HG02763 (cell line): ENCODE results near the gene MVK.

Source experiments
- ATAC-seq: cut with Tn5 transposase; IDR thresholded peaks from one replicate; pipeline ENCODE4 v1.9.1; 2021; ENCODE audit warnings: mild to moderate bottlenecking, moderate library complexity; ENCODE audit not compliant: unreplicated experiment

MVK gene

GRCh38 chr12:109573029-109573913, at the start of gene MVK, which contains the start of gene MMAB:
Gene MVK (plus strand): TSS chr12:109573794. CDS start chr12:109574823, 1,029 bp downstream.
Gene MMAB (minus strand): TSS chr12:109573504. CDS start chr12:109573480, 24 bp downstream.
- ATAC-seq, result peak; percentile 94

GRCh38 chr12:109524466-109525278, 48.9 kb upstream of the MVK start:
- no peak for ATAC-seq

GRCh38 chr12:109525279-109525585, 48.4 kb upstream of the MVK start:
- no peak for ATAC-seq

- no peak for ATAC-seq
Measured at GRCh38 chr12:109527489-109528123, 46.0 kb upstream of the MVK start.

GRCh38 chr12:109529691-109530640, 43.6 kb upstream of the MVK start:
- no peak for ATAC-seq

- ATAC-seq, result no peak
Measured at GRCh38 chr12:109531411-109531810, 42.2 kb upstream of the MVK start.

- no peak for ATAC-seq
Measured at GRCh38 chr12:109532721-109533486, 40.7 kb upstream of the MVK start.

GRCh38 chr12:109533487-109533740, 40.2 kb upstream of the MVK start:
- no peak for ATAC-seq

- ATAC-seq, result no peak
Measured at GRCh38 chr12:109534456-109534855, 39.1 kb upstream of the MVK start.

- ATAC-seq, result no peak
Measured at GRCh38 chr12:109535231-109535862, 38.2 kb upstream of the MVK start.

GRCh38 chr12:109535863-109536250, 37.7 kb upstream of the MVK start:
- ATAC-seq, result no peak

GRCh38 chr12:109537136-109537535, 36.5 kb upstream of the MVK start:
- no peak for ATAC-seq

GRCh38 chr12:109538191-109538863, 35.3 kb upstream of the MVK start:
- no peak for ATAC-seq

GRCh38 chr12:109539508-109539907, 34.1 kb upstream of the MVK start:
- no peak for ATAC-seq

GRCh38 chr12:109540526-109541412, 32.8 kb upstream of the MVK start:
- no peak for ATAC-seq

GRCh38 chr12:109541413-109541726, 32.2 kb upstream of the MVK start:
- no peak for ATAC-seq

GRCh38 chr12:109542014-109542413, 31.6 kb upstream of the MVK start:
- no peak for ATAC-seq

GRCh38 chr12:109542876-109543275, 30.7 kb upstream of the MVK start:
- no peak for ATAC-seq
